Nucleus accumbens (tissue), 56 donors: ENCODE data around the gene ASB18.

Source experiments
- DNase-seq, 56 donors: peaks; one replicate each; lab custom pipeline; 2025; lab: John Stamatoyannopoulos, UW

ASB18 gene

DNA sequence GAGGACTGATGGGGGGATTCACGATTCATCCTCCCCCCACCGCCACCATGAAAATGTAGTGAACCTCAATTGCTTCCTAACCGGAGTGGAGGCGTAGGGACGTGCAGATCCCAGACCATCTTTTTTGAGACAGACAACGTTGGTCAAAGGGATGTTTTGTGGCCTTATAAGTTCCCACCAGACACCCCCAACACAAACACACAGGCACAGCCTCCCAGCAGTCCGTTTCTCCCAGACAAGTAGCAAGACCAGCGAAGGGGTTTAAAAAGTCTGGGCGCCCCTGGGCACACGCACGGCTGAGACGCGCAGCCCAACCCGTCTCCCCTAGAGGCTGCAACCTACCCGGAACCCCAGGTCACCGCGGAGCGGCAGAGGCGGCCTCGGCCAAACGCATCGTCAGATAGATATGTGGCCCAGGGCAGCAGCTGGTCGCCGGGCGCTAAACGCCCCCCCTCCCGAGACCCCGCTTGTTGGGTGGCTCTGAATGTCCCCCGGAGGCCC lies 97.4 kb downstream of the ASB18 start:
- DNase-seq = no peak

DNA sequence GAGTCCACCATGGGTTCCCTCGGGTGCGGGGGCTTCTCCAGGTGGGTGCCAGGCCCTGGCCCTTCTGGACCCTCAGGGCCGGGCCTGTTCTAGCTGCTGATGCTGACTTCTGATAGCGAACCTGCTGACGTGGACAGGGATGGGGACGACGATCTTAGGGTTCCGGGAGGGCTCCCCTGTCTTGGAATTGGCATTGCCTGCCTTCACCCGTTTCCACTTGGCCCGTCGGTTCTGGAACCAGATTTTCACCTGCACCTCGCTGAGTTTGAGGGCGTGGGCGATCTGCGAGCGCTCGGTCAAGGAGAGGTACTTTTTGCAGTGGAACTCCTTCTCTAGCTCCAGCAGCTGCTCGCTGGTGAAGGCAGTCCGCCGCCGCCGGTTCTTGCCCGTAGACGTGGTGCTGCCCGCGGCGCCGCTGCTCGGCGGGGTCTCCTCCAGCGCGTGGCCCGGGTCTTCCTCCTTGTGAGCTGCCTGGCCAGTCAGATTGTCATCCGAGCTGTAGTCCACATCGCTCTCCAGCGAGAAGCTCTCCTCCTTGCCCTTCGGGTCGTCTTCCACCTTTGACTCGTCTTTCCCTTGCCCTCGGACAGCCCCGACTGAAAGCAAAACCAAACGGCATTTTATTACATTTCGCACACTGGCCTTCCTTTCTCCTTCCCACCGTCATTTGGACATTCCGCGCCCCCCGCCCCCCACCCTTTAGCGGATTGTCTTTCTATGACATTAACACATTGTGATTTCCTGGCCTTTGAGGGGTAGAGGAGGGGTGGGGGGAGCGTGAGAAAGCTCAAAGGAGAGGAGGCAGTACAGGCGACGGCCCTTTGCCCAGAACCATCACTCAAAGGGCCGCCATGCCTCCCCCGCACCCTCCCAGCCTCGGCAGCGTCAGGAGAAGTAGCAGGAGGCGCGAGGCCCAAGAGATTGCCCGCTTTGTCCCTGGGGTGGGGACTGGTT lies 98.1 kb downstream of the ASB18 start:
- no peak for DNase-seq

- no peak for DNase-seq
These were observed 99.0 kb downstream of the ASB18 start for GRCh38 chr2:236164925-236165841.

- no peak for DNase-seq
These were observed 99.8 kb downstream of the ASB18 start for GRCh38 chr2:236164201-236164924.

DNA sequence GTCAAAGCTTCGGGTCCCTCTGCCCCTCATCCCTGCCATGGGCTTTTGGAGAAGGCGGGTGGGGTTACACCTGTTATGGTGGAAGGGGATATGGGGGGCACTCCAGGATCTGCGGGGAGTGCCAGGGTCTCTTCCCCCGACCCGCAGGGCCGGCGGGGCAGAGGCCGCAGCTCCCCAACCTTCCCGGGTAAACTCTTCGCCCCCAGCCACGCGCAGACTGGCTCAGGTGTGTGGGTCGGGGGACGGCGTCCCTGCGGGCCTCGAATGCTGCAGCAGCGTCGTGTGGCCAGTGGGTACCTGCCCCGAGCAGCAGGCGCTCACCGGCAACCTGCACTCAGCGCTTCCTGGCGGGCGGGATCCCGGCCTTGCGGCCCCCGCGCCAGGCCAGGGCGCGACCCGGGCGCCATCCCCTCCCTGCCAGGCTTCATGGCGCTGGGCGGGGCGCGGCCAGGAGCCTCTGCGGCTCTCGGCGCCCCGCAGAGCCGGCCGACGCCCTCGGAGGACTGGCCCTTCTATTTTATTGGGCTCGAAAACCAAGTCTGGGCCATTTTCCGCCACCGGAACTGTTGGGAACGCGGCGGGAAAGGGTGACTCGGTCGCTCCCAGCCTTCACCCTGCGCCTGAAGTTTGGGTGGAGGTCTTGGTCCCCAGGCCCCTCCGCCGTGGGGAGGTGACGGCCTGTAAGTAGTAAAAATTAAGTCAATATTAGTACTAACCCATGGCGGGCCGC lies 100.6 kb downstream of the ASB18 start:
- no peak for DNase-seq

GRCh38 chr2:236162882-236163470 lies 101.2 kb downstream of the ASB18 start:
- DNase-seq = no peak

DNA sequence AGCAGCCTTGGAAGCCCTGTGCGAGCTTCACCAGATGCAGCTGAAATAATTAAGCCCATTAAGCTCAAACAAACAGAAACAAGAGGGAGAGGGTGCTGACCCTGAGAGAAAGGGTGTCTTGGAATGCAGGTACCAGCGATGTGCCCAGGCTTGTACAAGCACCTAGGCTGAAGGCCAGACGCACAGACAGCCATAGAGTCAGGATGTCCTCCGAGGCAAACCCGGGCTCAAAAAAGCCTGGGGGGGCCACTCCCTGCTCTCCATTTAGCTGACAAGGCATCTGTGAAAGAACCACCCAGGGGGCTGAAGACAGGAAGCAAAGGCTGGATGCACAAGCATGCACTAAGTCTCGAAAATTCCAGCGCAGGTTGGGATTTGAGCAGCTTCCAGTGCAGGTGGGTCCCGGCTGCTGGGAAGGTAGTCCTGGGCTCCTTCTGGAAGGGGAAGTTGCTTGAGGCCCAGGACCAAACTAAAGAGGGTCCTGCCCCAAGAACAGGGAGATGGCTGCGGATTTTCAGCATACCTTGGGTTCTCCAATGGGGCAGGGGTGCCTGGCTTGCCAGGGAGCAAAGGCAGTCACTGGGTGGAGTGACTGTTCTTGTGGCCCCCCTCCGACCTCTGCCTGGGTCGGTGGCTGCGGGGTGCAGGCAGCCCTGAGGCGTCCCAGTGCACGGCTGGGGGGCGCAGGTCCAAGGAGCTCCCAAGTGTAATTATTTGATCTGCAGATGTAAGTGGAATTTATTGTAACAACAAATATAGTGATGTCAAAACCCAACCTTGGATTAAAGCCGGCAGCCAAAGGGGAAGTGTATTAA lies 102.0 kb downstream of the ASB18 start:
- DNase-seq = no peak

- no peak for DNase-seq
These were observed 102.7 kb downstream of the ASB18 start for GRCh38 chr2:236161531-236161930.

DNA sequence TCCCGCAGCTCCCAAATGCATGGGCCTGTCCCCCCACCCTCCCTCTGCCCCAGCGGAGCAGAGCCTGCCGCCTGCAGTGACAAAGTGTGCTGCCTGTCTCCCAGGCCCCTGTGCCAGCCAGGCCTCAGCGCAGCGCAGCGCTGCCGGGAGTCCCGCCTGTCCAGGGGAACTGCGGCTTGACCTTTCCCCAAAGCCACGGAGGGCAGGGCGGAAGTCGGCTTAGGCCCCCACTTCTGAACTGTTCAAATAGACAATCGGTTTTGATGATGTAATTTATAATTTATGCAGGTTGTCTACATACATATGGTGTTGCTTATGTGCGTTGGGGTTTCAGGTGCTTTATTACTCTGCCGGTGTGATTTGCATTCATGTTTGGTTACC lies 103.1 kb downstream of the ASB18 start:
- DNase-seq = no peak

GRCh38 chr2:236160366-236161081 lies 103.7 kb downstream of the ASB18 start:
- no peak for DNase-seq

GRCh38 chr2:236159778-236160170 lies 104.4 kb downstream of the ASB18 start:
- DNase-seq = no peak

DNA sequence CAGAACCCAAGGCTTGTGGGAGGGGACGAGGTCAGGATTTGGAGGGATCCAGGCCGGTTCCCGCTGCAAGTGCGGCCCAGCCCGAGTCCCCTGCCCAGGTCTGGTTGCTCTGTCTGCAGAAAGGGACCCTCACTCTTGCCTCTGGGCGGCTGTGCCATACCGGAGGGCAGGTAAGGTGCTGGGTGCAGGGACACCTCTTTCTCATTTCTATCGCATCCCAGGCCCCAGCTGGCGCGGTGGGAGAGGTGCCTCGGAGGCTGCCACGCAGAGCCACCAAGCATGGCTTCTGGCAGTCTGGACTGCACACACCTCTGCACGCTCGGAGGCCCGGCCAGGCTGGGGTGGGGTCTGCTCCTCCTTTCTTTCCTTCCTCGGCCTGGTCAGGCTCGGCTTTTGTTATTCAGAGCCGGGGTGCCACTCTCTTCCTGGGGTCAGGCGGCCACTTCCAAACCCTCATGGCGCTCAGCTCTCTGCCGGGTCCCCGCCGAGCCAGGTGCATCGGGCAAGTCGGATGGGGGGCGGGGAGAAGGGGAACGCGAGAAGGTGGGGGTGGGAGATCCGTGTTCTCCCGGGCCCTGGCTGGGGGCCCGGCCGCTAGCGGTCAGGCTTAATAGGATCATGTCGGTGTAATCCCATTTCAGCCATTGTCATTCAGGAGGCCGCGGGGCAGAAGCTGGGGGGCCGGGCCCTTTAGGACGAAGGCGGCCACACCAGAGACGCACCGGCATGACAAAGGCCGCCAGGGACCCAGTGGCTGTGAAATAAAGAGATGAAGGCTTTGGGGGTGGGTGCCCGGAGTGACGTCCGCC lies 105.0 kb downstream of the ASB18 start:
- no peak for DNase-seq

DNA sequence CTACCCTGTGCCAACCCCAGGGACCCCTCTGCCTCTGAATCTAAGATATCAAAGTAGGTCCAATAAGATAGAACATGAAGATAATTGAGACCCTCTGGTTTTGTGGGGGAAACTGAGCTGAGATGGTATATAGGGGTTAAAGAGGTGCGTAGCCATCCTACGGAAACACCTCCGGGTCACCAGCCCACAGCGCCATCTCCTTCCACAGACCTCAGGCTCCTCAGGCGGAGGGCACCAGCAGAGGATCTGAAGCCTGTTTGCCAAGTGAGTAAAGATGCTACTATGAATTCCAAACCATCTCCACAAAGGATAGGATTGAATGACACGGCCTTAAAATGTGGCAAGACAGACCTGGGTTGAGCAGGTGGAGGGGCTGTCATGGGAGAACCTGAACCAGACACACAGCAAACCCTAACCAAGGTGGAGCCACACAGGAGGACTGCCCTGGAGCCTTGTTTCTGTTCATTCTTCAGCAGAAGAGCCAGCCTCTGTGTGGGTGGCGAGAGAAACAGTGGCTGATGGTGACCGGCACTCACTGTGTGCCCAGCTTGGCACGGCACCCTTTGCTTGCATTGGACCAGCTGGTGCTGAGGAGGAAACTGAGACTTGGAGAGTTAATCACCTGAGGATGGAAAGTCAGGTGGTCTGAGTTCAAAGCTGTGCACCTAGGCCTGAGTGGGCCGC lies 106.2 kb downstream of the ASB18 start:
- no peak for DNase-seq

GRCh38 chr2:236157366-236157765 lies 106.8 kb downstream of the ASB18 start:
- no peak for DNase-seq

GRCh38 chr2:236156860-236157194 lies 107.4 kb downstream of the ASB18 start:
- no peak for DNase-seq

DNA sequence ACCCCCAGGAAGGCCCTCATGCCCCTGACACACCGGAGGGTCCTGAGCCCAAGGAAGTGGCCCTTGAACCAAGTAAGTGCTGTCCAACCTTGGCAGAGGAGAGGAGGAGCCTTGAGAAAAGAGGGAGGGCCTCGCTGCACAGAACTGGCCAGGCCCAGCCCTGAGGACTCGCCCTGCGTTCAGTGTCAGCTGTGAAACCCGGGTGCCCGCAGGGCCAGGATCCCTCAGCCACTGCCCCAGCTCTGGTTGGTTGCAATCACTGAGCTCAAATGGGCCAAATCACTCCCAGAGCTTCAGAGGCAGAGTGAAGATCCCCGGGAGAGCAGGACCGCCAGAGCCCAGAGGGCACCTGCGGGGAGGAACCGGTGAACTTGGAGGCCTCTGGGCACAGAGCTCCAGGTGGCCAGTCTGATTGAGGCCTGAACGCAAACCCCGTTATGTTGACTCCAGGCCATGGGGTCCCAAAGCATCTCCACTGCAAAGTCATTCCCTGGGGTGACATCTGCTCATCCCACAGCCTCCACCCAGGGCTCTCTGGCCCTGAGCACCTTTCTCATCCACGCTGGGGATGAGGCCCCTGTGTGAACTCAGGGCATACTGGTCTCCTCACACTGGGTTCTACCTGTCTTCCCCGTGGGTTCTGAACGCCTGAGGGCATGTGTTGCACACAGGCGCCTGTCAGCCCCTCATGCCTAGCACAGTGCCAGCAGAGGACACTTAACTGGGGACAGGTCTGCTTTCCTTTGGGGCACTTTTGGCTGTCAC lies 107.9 kb downstream of the ASB18 start:
- no peak for DNase-seq
